ENCODE measurements around the gene TACC2. TPM values are rescaled to one million over a fixed set of nuclear protein-coding genes. Genes with fewer than 3 reads are reported as not detected.

The TACC2 gene
- total and polyA plus RNA-seq, 8 donors = 17.9 to 43.6 (median 23.6) TPM

GRCh38 chr10:122255509-122256301 is 266.7 kb downstream of the TACC2 start:
- H3K9me3 ChIP-seq = no peaks in the 10 kb centered on the region
- no peaks in the 10 kb centered on the region for H3K36me3 ChIP-seq
- ATAC-seq (no peak), FAIRE-seq (no peak), DNase-seq (no peak)
- intact Hi-C loops (cut with DNase I) = no loop called here
- no peaks in the 10 kb centered on the region for H3K4me1 ChIP-seq
- H3K27ac ChIP-seq = no peak overlapping the region
- 86 to 91% methylated on average over 14 of the region's 14 CpGs for WGBS, 2 donors
- no peak overlapping the region for H3K4me3 ChIP-seq
- TF ChIP-seq CTCF (IDR thresholded peaks at IDR 0.05) = no peak
- H3K27me3 ChIP-seq = no peaks in the 10 kb centered on the region

GRCh38 chr10:122257041-122257440 is 268.1 kb downstream of the TACC2 start:
- H3K27ac ChIP-seq = no peak overlapping the region
- DNase-seq (no peak), FAIRE-seq (no peak), ATAC-seq (no peak)
- H3K36me3 ChIP-seq = no peaks in the 10 kb centered on the region
- TF ChIP-seq CTCF (IDR thresholded peaks at IDR 0.05) = no peak
- WGBS, 2 donors = 90 to 94% methylated on average over 3 of the region's 3 CpGs
- no peak overlapping the region for H3K4me3 ChIP-seq
- no peaks in the 10 kb centered on the region for H3K27me3 ChIP-seq
- H3K9me3 ChIP-seq = no peaks in the 10 kb centered on the region
- H3K4me1 ChIP-seq = no peaks in the 10 kb centered on the region
- intact Hi-C loops (cut with DNase I) = no loop called here

- no peak for DNase-seq
- no peak for TF ChIP-seq CTCF (IDR thresholded peaks at IDR 0.05)
- intact Hi-C loops (cut with DNase I) = no loop called here
- no peaks in the 10 kb centered on the region for H3K27me3 ChIP-seq
- ATAC-seq = no peak
- no peak overlapping the region for H3K27ac ChIP-seq
- 72 to 78% methylated on average over 25 of the region's 25 CpGs for WGBS, 2 donors
- H3K9me3 ChIP-seq = no peaks in the 10 kb centered on the region
- no peak for FAIRE-seq
- no peak overlapping the region for H3K4me3 ChIP-seq
- no peaks in the 10 kb centered on the region for H3K36me3 ChIP-seq
- no peaks in the 10 kb centered on the region for H3K4me1 ChIP-seq
Observed at GRCh38 chr10:122258136-122259074, 269.4 kb downstream of the TACC2 start.

- 94 to 96% methylated on average over 4 of the region's 4 CpGs for WGBS, 2 donors
- intact Hi-C loops (cut with DNase I) = no loop called here
- no peak for DNase-seq
Observed at GRCh38 chr10:122259075-122259466, 270.1 kb downstream of the TACC2 start.

More at GRCh38 chr10:122259075-122259466, 270.1 kb downstream of the TACC2 start:
- Histone ChIP-seq H3K9me3 (no peaks in the 10 kb centered on the region), H3K4me3 (no peak overlapping the region), H3K27me3 (no peaks in the 10 kb centered on the region), H3K36me3 (no peaks in the 10 kb centered on the region), H3K4me1 (no peaks in the 10 kb centered on the region), H3K27ac (no peak overlapping the region)
- FAIRE-seq (no peak), ATAC-seq (no peak)
- no peak for TF ChIP-seq CTCF (IDR thresholded peaks at IDR 0.05)

All from pancreas (tissue), 10 donors.